Neural cell (in vitro differentiated cells): Measurements from ENCODE around the gene OSBPL9. TPM values are rescaled to one million over a fixed set of nuclear protein-coding genes. Genes with fewer than 3 reads are reported as not detected.

Experiments
- H2AFZ ChIP-seq: fragments of 200-600, 300-800 bp; sonication (generic), shearing (Covaris generic); 2 replicates; pipeline ENCODE4 v1.6.0; 2014; ENCODE audit warnings: low read depth, mild to moderate bottlenecking, antibody characterized with exemption, low read length, moderate library complexity
- H3F3A ChIP-seq: fragments of 200-600 bp; shearing (Covaris generic); 2 replicates; pipeline ENCODE4 v1.6.1; 2016; ENCODE audit warnings: mild to moderate bottlenecking, moderate library complexity, mixed read lengths, antibody characterized with exemption, low read length; ENCODE audit not compliant: insufficient read depth, poor library complexity, severe bottlenecking
- H3K27ac ChIP-seq: fragments of 200-600, 300-800 bp; sonication (generic), shearing (Covaris generic); 2 replicates; pipeline ENCODE4 v1.5.1; 2014; ENCODE audit warnings: mild to moderate bottlenecking, low read length, moderate library complexity
- H3K27me3 ChIP-seq: fragments of 300-800, 200-600 bp; sonication (generic), shearing (Covaris generic); 2 replicates; pipeline ENCODE4 v1.6.0; 2014; ENCODE audit warnings: mild to moderate bottlenecking, low read depth, low read length, moderate library complexity; ENCODE audit not compliant: insufficient read depth
- H3K36me3 ChIP-seq: fragments of 300-800, 200-600 bp; sonication (generic), shearing (Covaris generic); 2 replicates; pipeline ENCODE4 v1.5.1; 2014; ENCODE audit warnings: mild to moderate bottlenecking, antibody characterized with exemption, low read length, moderate library complexity; ENCODE audit not compliant: insufficient read depth
- H3K4me2 ChIP-seq: fragments of 300-800, 200-600 bp; sonication (generic), shearing (Covaris generic); 2 replicates; pipeline ENCODE4 v1.6.0; 2014; ENCODE audit warnings: mild to moderate bottlenecking, low read length
- H3K4me3 ChIP-seq: fragments of 300-800, 200-600 bp; sonication (generic), shearing (Covaris generic); 2 replicates; pipeline ENCODE4 v1.5.1; 2014; ENCODE audit warnings: mild to moderate bottlenecking, low read length, moderate library complexity
- H3K79me2 ChIP-seq: fragments of 200-600 bp; shearing (Covaris generic); replicated peaks from 2 replicates; pipeline ENCODE4 v1.6.0; 2014; ENCODE audit warnings: mild to moderate bottlenecking, low read length, moderate library complexity; ENCODE audit not compliant: insufficient read depth
- H3K9ac ChIP-seq: fragments of 300-800, 200-600 bp; sonication (generic), shearing (Covaris generic); 2 replicates; pipeline ENCODE4 v1.6.1; 2016; ENCODE audit warnings: mild to moderate bottlenecking, low read length, mixed read lengths
- H3K9me2 ChIP-seq: fragments of 200-600 bp; shearing (Covaris generic); 2 replicates; pipeline ENCODE4 v1.6.1; 2016; ENCODE audit warnings: mild to moderate bottlenecking, low read length, mixed read lengths; ENCODE audit not compliant: insufficient read depth
- H3K9me3 ChIP-seq: fragments of 200-600, 300-800 bp; sonication (generic), shearing (Covaris generic); 2 replicates; pipeline ENCODE4 v1.6.1; 2016; ENCODE audit warnings: mild to moderate bottlenecking, mixed run types, low read length, moderate library complexity, mixed read lengths
- H4K20me1 ChIP-seq: fragments of 200-600 bp; shearing (Covaris generic); 2 replicates; pipeline ENCODE4 v1.6.1; 2016; ENCODE audit warnings: mild to moderate bottlenecking, mixed run types; ENCODE audit not compliant: insufficient read depth
- EP300 ChIP-seq: fragments of 450-650 bp; conservative IDR thresholded peaks from 2 replicates; pipeline ENCODE4 v1.6.1; 2014; ENCODE audit warnings: antibody characterized with exemption, mild to moderate bottlenecking, moderate library complexity; ENCODE audit not compliant: poor library complexity, severe bottlenecking
- EZH2 ChIP-seq: fragments of 200-600, 300-800 bp; shearing (Covaris generic), sonication (generic); IDR thresholded peaks from 2 replicates; pipeline ENCODE4 v1.6.1; 2014; ENCODE audit warnings: antibody characterized with exemption, low read length, borderline replicate concordance, mild to moderate bottlenecking; ENCODE audit not compliant: insufficient read depth, poor library complexity, severe bottlenecking
- MXI1 ChIP-seq: fragments of 450-650 bp; conservative IDR thresholded peaks from 2 replicates; pipeline ENCODE4 v1.6.1; 2014; ENCODE audit warnings: antibody characterized with exemption, mild to moderate bottlenecking; ENCODE audit not compliant: poor library complexity, severe bottlenecking
- POLR2AphosphoS5 ChIP-seq: IDR thresholded peaks from 2 replicates; pipeline ENCODE4 v1.6.1; 2012
- RAD21 ChIP-seq: fragments of 450-650 bp; conservative IDR thresholded peaks from 2 replicates; pipeline ENCODE4 v1.6.1; 2014; ENCODE audit warnings: antibody characterized with exemption, mild to moderate bottlenecking, moderate library complexity
- REST ChIP-seq: IDR thresholded peaks from 2 replicates; pipeline ENCODE4 v1.6.1; 2012; ENCODE audit warnings: borderline replicate concordance
- SMC3 ChIP-seq: fragments of 450-650 bp; conservative IDR thresholded peaks from 2 replicates; pipeline ENCODE4 v1.6.1; 2014; ENCODE audit warnings: antibody characterized with exemption, mild to moderate bottlenecking, moderate library complexity; ENCODE audit not compliant: poor library complexity
- TAF1 ChIP-seq: IDR thresholded peaks from 2 replicates; pipeline ENCODE4 v1.6.1; 2012; ENCODE audit warnings: low read depth
- polyA plus RNA-seq: library from polyadenylated mRNA; depleted of rRNA; stranded (reverse); fragments of >200 nt; gene quantifications from 2 replicates; pipeline ENCODE4 v1.2.3, GENCODE V29; 2014

OSBPL9 gene
- polyA plus RNA-seq, 1 donor from 2014 or later, result 117 TPM

GRCh38 chr1:51621841-51622454 is 5.1 kb downstream of the OSBPL9 start:
- Histone ChIP-seq H3K9ac (no peak overlapping the region), H3F3A (no peaks in the 10 kb centered on the region), H2AFZ (no peak overlapping the region), H3K27ac (no peak overlapping the region), H3K9me3 (no peaks in the 10 kb centered on the region), H3K4me2 (no peak overlapping the region), H3K79me2 (peaks cover 59% of the 10 kb centered on the region), H4K20me1 (no peaks in the 10 kb centered on the region), H3K4me3 (no peak overlapping the region), H3K9me2 (no peaks in the 10 kb centered on the region), H3K27me3 (no peaks in the 10 kb centered on the region), H3K36me3 (no peaks in the 10 kb centered on the region)
- no peak for TF ChIP-seq REST
- TF ChIP-seq RAD21, result no peak
- no peak for TF ChIP-seq EP300
- TF ChIP-seq SMC3, result no peak
- TF ChIP-seq EZH2, result no peak

- Histone ChIP-seq H3K27ac (no peak overlapping the region), H2AFZ (no peak overlapping the region), H3F3A (no peaks in the 10 kb centered on the region), H3K4me2 (no peak overlapping the region), H3K9me3 (no peaks in the 10 kb centered on the region), H3K27me3 (no peaks in the 10 kb centered on the region), H3K4me3 (no peak overlapping the region), H3K36me3 (no peaks in the 10 kb centered on the region), H3K9ac (no peak overlapping the region), H3K9me2 (no peaks in the 10 kb centered on the region), H3K79me2 (peaks cover 64% of the 10 kb centered on the region), H4K20me1 (no peaks in the 10 kb centered on the region)
- TF ChIP-seq MXI1, result no peak
- no peak for TF ChIP-seq TAF1
- TF ChIP-seq POLR2AphosphoS5, result no peak
- TF ChIP-seq REST, result no peak
- no peak for TF ChIP-seq EP300
- TF ChIP-seq RAD21, result no peak
These were observed 5.6 kb downstream of the OSBPL9 start for GRCh38 chr1:51622455-51622913.
